ENCODE measurements around the gene TNS3. TPM values are rescaled to one million over a fixed set of nuclear protein-coding genes. Genes with fewer than 3 reads are reported as not detected.
"Not testable (repeated sequence)": the region's sequence is repeated elsewhere in the genome, so short reads cannot be mapped to it uniquely, and the experiment has no call there.

Gene TNS3
- polyA plus RNA-seq, 3 donors, result 5.2 to 30.3 (median 7.9) TPM

DNA sequence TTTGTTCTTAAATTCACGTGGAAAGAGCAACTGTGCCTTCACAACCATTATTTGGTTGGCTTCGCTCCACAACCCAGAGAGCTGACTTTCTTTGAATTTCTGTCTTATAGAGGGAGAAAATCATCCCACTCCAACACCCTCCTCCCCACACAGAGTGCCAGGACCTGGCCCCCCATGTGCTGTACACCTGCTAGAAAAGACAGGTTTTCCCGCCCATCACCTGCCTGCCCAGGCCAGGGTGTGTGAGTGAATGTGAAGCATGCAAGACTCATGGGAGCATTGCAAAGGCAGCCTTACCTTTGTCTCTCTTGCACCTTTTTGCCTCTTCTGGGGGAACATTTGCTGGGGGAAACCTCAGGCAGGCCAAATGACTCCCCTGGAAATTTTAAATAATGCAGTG is 319.0 kb downstream of the TNS3 start:
- H3K4me1 ChIP-seq (ENCODE audit: control insufficient read depth in 1 of 2, insufficient read depth in 2 of 2, low read length in 2 of 2), result no peaks in the 10 kb centered on the region
- no peaks in the 10 kb centered on the region for H3K79me2 ChIP-seq (ENCODE audit: insufficient read depth, low read length)
- peaks cover 0 to 5% (median 0%) of the 10 kb centered on the region in 3 donors for H3K27me3 Mint-ChIP-seq (ENCODE audit: low read depth in 3 of 3)
- TF ChIP-seq, protein P1, sequence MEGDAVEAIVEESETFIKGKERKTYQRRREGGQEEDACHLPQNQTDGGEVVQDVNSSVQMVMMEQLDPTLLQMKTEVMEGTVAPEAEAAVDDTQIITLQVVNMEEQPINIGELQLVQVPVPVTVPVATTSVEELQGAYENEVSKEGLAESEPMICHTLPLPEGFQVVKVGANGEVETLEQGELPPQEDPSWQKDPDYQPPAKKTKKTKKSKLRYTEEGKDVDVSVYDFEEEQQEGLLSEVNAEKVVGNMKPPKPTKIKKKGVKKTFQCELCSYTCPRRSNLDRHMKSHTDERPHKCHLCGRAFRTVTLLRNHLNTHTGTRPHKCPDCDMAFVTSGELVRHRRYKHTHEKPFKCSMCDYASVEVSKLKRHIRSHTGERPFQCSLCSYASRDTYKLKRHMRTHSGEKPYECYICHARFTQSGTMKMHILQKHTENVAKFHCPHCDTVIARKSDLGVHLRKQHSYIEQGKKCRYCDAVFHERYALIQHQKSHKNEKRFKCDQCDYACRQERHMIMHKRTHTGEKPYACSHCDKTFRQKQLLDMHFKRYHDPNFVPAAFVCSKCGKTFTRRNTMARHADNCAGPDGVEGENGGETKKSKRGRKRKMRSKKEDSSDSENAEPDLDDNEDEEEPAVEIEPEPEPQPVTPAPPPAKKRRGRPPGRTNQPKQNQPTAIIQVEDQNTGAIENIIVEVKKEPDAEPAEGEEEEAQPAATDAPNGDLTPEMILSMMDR (IDR thresholded peaks at IDR 0.05), result no peak
- no peak overlapping the region for H3K27ac ChIP-seq (ENCODE audit: low read depth in 1 of 2, low read length in 2 of 2)
- no peaks in the 10 kb centered on the region for H3K36me3 ChIP-seq (replicated peaks in 1 of 2; ENCODE audit: control insufficient read depth in 1 of 2, insufficient read depth in 2 of 2, low read length in 2 of 2)
- no peak overlapping the region for H2AFZ ChIP-seq (ENCODE audit: insufficient read depth, low read depth, low read length, poor library complexity, severe bottlenecking)
- no peak for DNase-seq
- H3K4me3 Mint-ChIP-seq, result no peak overlapping the region
- H3K27me3 ChIP-seq (ENCODE audit: control insufficient read depth in 2 of 2, insufficient read depth in 2 of 2, low read length in 2 of 2), result no peaks in the 10 kb centered on the region
- no peaks in the 10 kb centered on the region for H3K9me3 ChIP-seq (replicated peaks in 1 of 2; ENCODE audit: control insufficient read depth in 1 of 2, insufficient read depth in 1 of 2, low read length in 2 of 2)
- no peaks in the 10 kb centered on the region for H4K20me1 ChIP-seq (ENCODE audit: insufficient read depth, low read length)
- no CpG with 5 or more reads among the region's 3 CpGs for WGBS (ENCODE audit: insufficient coverage)
- intact Hi-C loops (cut with micrococcal nuclease), result no loop called here
- H3K36me3 Mint-ChIP-seq, result peaks cover 0 to 4% of the 10 kb centered on the region in 2 donors
- H3K27ac Mint-ChIP-seq, result no peak overlapping the region
- no peak overlapping the region for H3K4me2 ChIP-seq (replicated peaks; ENCODE audit: extremely low read depth, low read length, poor library complexity, severe bottlenecking)
- peaks cover 6% of the 10 kb centered on the region for H3K4me1 Mint-ChIP-seq
- no peak overlapping the region for H3K9ac ChIP-seq (ENCODE audit: insufficient read depth, low read length, poor library complexity, severe bottlenecking)
- no peak overlapping the region for H3K4me3 ChIP-seq (replicated peaks in 1 of 3; ENCODE audit: low read depth in 2 of 3, low read length in 3 of 3)
- H3K9me3 Mint-ChIP-seq, result no peaks in the 10 kb centered on the region

DNA sequence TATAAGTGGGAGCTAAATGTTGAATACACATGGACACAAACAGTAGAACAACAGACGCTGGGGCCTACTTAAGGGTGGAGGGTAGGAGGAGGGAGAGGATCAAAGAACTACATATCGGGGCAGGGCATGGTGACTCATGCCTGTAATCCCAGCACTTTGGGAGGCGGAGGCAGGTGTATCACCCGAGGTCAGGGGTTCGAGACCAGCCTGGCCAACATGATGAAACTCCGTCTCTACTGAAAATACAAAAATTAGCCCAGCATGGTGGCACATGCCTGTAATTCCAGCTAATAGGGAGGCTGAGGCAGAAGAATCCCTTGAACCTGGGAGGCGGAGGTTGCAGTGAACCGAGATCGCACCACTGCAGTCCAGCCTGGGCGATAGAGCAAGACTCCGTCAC is 319.8 kb downstream of the TNS3 start:
- H3K27me3 Mint-ChIP-seq (ENCODE audit: low read depth in 3 of 3); H3K4me3 ChIP-seq (replicated peaks in 1 of 3; ENCODE audit: low read depth in 2 of 3, low read length in 3 of 3); H3K9ac ChIP-seq (ENCODE audit: insufficient read depth, low read length, poor library complexity, severe bottlenecking); H3K27me3 ChIP-seq (ENCODE audit: control insufficient read depth in 2 of 2, insufficient read depth in 2 of 2, low read length in 2 of 2); H4K20me1 ChIP-seq (ENCODE audit: insufficient read depth, low read length); H3K4me2 ChIP-seq (replicated peaks; ENCODE audit: extremely low read depth, low read length, poor library complexity, severe bottlenecking); H3K9me3 Mint-ChIP-seq; H3K27ac Mint-ChIP-seq; intact Hi-C loops (cut with micrococcal nuclease); H3K79me2 ChIP-seq (ENCODE audit: insufficient read depth, low read length); H3K27ac ChIP-seq (ENCODE audit: low read depth in 1 of 2, low read length in 2 of 2); H3K4me1 Mint-ChIP-seq; H3K9me3 ChIP-seq (replicated peaks in 1 of 2; ENCODE audit: control insufficient read depth in 1 of 2, insufficient read depth in 1 of 2, low read length in 2 of 2); H3K4me3 Mint-ChIP-seq; H2AFZ ChIP-seq (ENCODE audit: insufficient read depth, low read depth, low read length, poor library complexity, severe bottlenecking); DNase-seq; H3K36me3 Mint-ChIP-seq; H3K4me1 ChIP-seq (ENCODE audit: control insufficient read depth in 1 of 2, insufficient read depth in 2 of 2, low read length in 2 of 2); H3K36me3 ChIP-seq (replicated peaks in 1 of 2; ENCODE audit: control insufficient read depth in 1 of 2, insufficient read depth in 2 of 2, low read length in 2 of 2): not testable (repeated sequence)
- 95% methylated on average over 5 of the region's 11 CpGs for WGBS (ENCODE audit: insufficient coverage)

All from CD14-positive monocyte (primary cell).